ENCODE measurements around the gene SNAPC4.
"Not testable (repeated sequence)": the region's sequence is repeated elsewhere in the genome, so short reads cannot be mapped to it uniquely, and the experiment has no call there.

Gene SNAPC4

DNA sequence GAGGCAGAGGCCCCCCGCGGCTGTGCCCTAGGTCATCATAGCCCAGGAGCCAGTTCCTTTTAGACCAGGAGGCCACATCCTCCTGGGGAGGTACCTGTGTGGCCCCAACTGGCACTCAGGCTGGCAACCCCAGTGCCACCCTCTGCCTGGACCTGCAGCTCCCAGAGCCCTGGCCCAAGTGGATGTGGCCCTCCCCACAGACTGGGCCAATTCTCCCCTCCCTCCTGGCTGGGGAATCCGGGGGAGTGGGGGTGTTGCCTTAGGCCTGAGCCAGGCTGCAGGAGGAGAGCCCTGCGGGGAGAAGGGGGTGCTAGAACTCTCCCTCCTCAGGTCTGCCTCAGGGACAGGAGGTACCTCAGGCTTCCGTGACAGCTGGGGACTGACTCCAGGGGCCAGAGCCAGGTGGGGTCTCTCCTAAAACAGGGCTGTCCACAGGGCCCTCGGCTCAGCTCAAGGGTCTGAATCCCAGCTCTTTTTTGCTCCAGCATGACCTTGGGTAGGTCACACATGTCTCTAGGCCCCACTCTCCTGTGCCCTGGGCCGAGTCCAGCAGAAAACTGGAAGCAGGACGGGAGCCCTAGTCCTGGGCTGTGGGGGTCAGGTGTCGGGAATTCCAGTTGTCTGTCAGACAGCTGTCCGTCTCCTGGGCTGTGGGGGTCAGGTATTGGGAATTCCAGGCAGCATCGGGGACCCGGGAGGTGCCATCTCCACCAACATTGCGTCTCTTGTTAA is 46.0 kb downstream of the SNAPC4 start:
- no peaks in the 10 kb centered on the region for H3K27me3 Mint-ChIP-seq
- DNase-seq: no peak
- peaks cover 2% of the 10 kb centered on the region for H3K36me3 Mint-ChIP-seq (ENCODE audit: insufficient read depth)
- H3K27ac Mint-ChIP-seq: peak overlapping the region in 1 of 2 donors; percentile 20
- no peak overlapping the region for H3K4me3 Mint-ChIP-seq
- no peaks in the 10 kb centered on the region for H3K9me3 Mint-ChIP-seq
- ATAC-seq (replicated peaks): no peak
- peaks cover 0 to 2% of the 10 kb centered on the region in 2 donors for H3K4me1 Mint-ChIP-seq (ENCODE audit: low read depth in 2 of 2)

DNA sequence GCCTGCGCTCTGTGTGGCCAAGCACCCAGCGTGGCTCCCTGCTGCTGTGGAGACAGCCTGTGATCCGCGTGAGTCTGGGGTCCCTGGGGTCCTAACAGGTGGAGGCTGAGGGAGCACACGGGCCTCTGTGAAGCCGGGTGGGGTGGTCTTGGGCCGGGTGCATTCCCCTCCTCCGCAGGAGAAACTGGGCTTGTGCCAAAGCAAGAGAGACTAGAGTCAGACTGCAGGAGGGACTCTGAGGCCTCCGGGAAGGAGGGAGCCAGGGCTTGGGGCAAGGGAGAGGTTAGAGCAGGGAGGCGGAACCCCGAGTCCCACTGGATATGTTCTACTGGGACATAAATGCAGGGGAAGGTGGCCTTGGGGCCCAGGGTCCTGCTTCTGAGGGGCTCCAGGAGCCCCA is 46.9 kb downstream of the SNAPC4 start:
- Mint-ChIP-seq H3K4me3 (no peak overlapping the region), H3K27me3 (no peaks in the 10 kb centered on the region), H3K27ac (peak overlapping the region in 1 of 2 donors; percentile 8), H3K4me1 (ENCODE audit: low read depth in 2 of 2) (peaks cover 0 to 2% of the 10 kb centered on the region in 2 donors), H3K36me3 (ENCODE audit: insufficient read depth) (peaks cover 2% of the 10 kb centered on the region), H3K9me3 (no peaks in the 10 kb centered on the region)
- no peak for DNase-seq
- no peak for ATAC-seq (replicated peaks)

DNA sequence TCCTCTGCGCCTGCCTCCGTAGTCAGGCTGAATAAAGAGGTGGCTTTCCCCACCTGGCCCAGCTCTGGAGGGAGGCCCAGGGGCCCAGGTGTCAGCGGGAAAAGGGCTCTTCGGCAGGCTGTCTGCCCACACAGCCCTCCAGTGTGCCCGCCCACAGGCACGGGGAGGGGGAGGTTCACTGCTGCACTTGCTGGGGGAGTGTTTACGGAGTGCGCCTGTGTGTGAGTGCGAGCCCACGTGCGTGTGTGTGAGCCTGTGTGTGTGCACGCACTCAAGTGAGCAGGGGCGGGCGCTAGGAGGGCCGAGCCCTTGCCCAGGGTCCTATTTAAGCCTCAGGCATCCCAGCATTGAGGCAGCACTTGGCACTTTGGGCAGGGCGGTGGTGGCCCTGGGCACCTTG is 47.3 kb downstream of the SNAPC4 start:
- Mint-ChIP-seq H3K4me1 (ENCODE audit: low read depth in 2 of 2) (peaks cover 0 to 2% of the 10 kb centered on the region in 2 donors), H3K4me3 (no peak overlapping the region), H3K36me3 (ENCODE audit: insufficient read depth) (peaks cover 2% of the 10 kb centered on the region), H3K9me3 (no peaks in the 10 kb centered on the region), H3K27ac (peak overlapping the region in 1 of 2 donors; percentile 8), H3K27me3 (no peaks in the 10 kb centered on the region)
- ATAC-seq (replicated peaks) (no peak), DNase-seq (no peak)

DNA sequence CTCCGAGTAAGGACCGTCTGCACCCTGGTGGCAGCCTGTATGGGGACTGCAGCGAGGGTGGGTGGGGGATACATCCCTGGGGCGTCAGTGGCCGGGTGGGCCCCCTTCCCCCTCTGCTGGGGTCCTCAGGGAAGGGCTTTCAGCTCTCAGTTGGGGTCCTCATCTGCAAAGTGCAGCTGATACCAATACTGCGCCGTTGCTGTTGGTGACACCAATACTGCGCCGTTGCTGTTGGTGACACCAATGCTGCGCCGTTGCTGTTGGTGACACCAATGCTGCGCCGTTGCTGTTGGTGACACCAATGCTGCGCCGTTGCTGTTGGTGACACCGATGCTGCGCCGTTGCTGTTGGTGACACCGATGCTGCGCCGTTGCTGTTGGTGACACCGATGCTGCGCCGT is 48.1 kb downstream of the SNAPC4 start:
- not testable (repeated sequence) for ATAC-seq (replicated peaks); H3K4me3 Mint-ChIP-seq; H3K27me3 Mint-ChIP-seq; DNase-seq; H3K27ac Mint-ChIP-seq; H3K4me1 Mint-ChIP-seq (ENCODE audit: low read depth in 2 of 2); H3K36me3 Mint-ChIP-seq (ENCODE audit: insufficient read depth); H3K9me3 Mint-ChIP-seq

DNA sequence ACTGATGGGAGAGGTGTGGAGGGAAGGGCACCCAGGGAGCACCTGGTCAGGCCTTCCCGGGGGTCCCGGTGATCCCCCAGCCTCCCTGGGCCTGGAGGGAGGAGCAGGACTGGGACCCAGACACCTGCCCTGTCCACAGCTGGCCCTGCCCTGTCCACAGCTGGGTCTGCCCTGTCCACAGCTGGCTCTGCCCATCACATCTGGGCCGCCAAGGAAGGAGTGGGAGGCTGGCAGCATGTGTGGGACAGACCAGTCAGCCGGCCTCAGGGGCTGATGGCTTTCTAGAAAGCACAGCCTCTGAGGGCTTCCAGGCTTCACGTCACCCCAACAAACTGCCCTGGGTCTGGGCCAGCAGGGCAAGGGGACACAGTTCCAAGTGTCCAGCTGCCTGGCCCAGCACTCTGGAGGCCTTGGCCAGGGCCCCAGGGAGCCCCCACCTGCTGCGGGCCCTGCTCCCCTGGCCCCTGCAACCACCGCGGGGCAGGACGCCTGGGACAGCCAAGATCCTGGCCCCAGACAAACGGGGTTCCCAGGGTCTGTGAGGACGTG is 48.6 kb downstream of the SNAPC4 start:
- ATAC-seq (replicated peaks) (no peak), DNase-seq (no peak)
- Mint-ChIP-seq H3K4me3 (no peak overlapping the region), H3K27ac (no peak overlapping the region), H3K36me3 (ENCODE audit: insufficient read depth) (peaks cover 2% of the 10 kb centered on the region), H3K9me3 (no peaks in the 10 kb centered on the region), H3K4me1 (ENCODE audit: low read depth in 2 of 2) (peaks cover 0 to 2% of the 10 kb centered on the region in 2 donors), H3K27me3 (no peaks in the 10 kb centered on the region)

All from effector memory CD8-positive, alpha-beta T cell (primary cell).